Vagina (tissue), 2 donors: ENCODE results near the gene TMEM61. TPM values are rescaled to one million over a fixed set of nuclear protein-coding genes. Genes with fewer than 3 reads are reported as not detected.
A peak's percentile ranks its signal among the peaks of the same experiment; 100 is the strongest.

Experiments
- DNase-seq, 2 donors: peaks; one replicate each; pipeline ENCODE4 v3.0.0-alpha.2; 2017; ENCODE audit errors: extremely low spot score in 2 of 2
- H3K27ac ChIP-seq: fragments of 200-600 bp; sonication (generic); one replicate; pipeline ENCODE4 v1.5.1; 2019
- H3K27me3 ChIP-seq: fragments of 200-600 bp; sonication (generic); one replicate; pipeline ENCODE4 v1.5.1; 2019
- H3K36me3 ChIP-seq, 2 donors: fragments of 200-600 bp; sonication (generic); one replicate each; pipeline ENCODE4 v1.5.1; 2017 to 2019
- H3K4me1 ChIP-seq: fragments of 200-600 bp; sonication (generic); one replicate; pipeline ENCODE4 v1.5.1; 2019
- H3K4me3 ChIP-seq, 2 donors: fragments of 200-600 bp; sonication (generic); 1 replicate in 1 of 2; 2 replicates in 1 of 2; pipeline ENCODE4 v1.5.1; 2016 to 2019
- H3K9me3 ChIP-seq: fragments of 200-600 bp; sonication (generic); one replicate; pipeline ENCODE4 v1.5.1; 2019
- CTCF ChIP-seq, 3 experiments: fragments of 450-650 bp in 2 of 3; fragments of 200-600 bp in 1 of 3; sonication (generic) in 1 of 3; IDR thresholded peaks; one replicate each; pipeline ENCODE4 v1.5.1; 2017 to 2019; ENCODE audit warnings: antibody characterized with exemption in 3 of 3, mild to moderate bottlenecking in 2 of 3, moderate library complexity in 2 of 3
- POLR2A ChIP-seq, 2 donors: fragments of 450-650 bp; IDR thresholded peaks; one replicate each; pipeline ENCODE4 v1.6.1; 2017; ENCODE audit warnings: antibody characterized with exemption in 2 of 2, mild to moderate bottlenecking in 2 of 2, moderate library complexity in 2 of 2
- POLR2AphosphoS5 ChIP-seq, 2 donors: sonication (generic); formaldehyde crosslinking; IDR thresholded peaks; one replicate each; pipeline ENCODE4 v1.9.0; 2017; ENCODE audit warnings: antibody characterized with exemption in 2 of 2, mild to moderate bottlenecking in 2 of 2, low read depth in 1 of 2; ENCODE audit not compliant: insufficient read depth in 1 of 2
- intact Hi-C: fragments of 100-400 bp; cut with DNase I; formaldehyde crosslinking; loops from one replicate; pipeline ENCODE4 v1.15.1; 2023
- total RNA-seq: library from RNA; depleted of rRNA; stranded (reverse); fragments of >200 nt; gene quantifications from one replicate; pipeline ENCODE4 v1.2.3, GENCODE V29; 2016

Gene TMEM61
- total RNA-seq, 1 donor from 2014 or later: 3.4 TPM

GRCh38 chr1:54975356-54976108 is 4.9 kb upstream of the TMEM61 start:
- Histone ChIP-seq H3K9me3 (no peaks in the 10 kb centered on the region), H3K27ac (no peak overlapping the region), H3K27me3 (no peaks in the 10 kb centered on the region), H3K4me1 (no peaks in the 10 kb centered on the region), H3K36me3 (no peaks in the 10 kb centered on the region), H3K4me3 (no peak overlapping the region)
- intact Hi-C loops: no loop called here
- no peak for DNase-seq
- TF ChIP-seq POLR2AphosphoS5 (IDR thresholded peaks at IDR 0.05; ENCODE audit: insufficient read depth in 1 of 2, low read depth in 1 of 2) (no peak), POLR2A (IDR thresholded peaks at IDR 0.05) (no peak), CTCF (IDR thresholded peaks at IDR 0.05) (no peak)

DNA sequence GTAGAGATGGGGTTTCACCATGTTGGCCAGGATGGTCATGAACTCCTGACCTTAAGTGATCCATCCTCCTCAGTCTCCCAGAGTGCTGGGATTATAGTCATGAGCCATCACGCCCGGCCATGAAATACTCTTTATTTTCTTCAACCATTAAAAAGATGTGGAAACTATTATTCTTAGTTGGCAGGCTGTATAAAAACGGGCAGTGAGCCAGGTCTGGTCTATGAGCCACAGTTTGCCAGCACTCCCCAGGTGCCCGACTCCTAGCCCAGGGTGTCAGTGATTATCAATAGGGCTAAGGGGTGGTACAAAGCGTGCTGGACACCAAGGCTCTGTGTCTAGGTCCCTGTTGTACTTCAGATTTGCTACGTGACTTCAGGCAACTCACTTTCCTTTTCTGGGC is 3.7 kb upstream of the TMEM61 start:
- Histone ChIP-seq H3K27me3 (no peaks in the 10 kb centered on the region), H3K4me3 (no peak overlapping the region), H3K27ac (no peak overlapping the region), H3K9me3 (no peaks in the 10 kb centered on the region), H3K36me3 (no peaks in the 10 kb centered on the region), H3K4me1 (no peaks in the 10 kb centered on the region)
- intact Hi-C loops: no loop called here
- no peak for DNase-seq
- TF ChIP-seq CTCF (IDR thresholded peaks at IDR 0.05) (no peak), POLR2A (IDR thresholded peaks at IDR 0.05) (no peak), POLR2AphosphoS5 (IDR thresholded peaks at IDR 0.05; ENCODE audit: insufficient read depth in 1 of 2, low read depth in 1 of 2) (no peak)

DNA sequence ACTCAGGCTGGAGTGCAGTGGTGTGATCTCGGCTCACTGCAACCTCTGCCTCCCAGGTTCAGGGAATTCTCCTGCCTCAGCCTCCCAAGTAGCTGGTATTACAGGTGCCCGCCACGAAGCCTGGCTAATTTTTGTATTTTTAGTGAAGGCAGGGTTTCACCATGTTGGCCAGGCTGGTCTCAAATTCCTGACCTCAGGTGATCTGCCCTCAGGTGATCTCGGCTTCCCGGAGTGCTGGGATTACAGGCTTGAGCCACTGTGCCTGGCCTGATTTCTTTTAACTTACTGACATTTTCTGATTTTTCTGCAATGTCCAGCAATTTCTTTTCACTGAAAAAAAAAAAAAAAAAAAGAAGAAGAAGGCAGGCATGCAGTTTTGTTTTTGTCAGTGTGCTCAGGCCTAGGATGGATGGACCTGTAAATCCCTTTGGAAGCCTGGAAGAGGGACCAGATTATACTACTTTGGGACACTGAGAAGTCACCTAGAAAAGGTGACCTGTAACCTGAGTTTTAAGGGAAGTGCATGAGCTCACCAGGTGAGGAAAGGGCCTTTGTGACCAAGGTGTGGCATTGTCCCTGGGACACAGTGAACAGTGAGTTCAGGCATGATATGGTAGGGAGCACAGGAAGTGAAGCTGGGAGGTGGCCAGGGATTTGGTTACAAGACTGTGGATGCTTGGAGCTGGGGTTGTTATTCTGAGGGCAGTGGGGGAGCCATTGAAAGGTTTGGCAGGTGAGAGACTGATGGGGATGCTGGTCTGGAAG is 2.7 kb upstream of the TMEM61 start:
- Histone ChIP-seq H3K27ac (no peak overlapping the region), H3K27me3 (no peaks in the 10 kb centered on the region), H3K36me3 (no peaks in the 10 kb centered on the region), H3K4me3 (no peak overlapping the region), H3K9me3 (no peaks in the 10 kb centered on the region), H3K4me1 (no peaks in the 10 kb centered on the region)
- DNase-seq: no peak
- intact Hi-C loops: no loop called here
- TF ChIP-seq POLR2A (IDR thresholded peaks at IDR 0.05) (no peak), POLR2AphosphoS5 (IDR thresholded peaks at IDR 0.05; ENCODE audit: insufficient read depth in 1 of 2, low read depth in 1 of 2) (no peak), CTCF (IDR thresholded peaks at IDR 0.05) (no peak)

DNA sequence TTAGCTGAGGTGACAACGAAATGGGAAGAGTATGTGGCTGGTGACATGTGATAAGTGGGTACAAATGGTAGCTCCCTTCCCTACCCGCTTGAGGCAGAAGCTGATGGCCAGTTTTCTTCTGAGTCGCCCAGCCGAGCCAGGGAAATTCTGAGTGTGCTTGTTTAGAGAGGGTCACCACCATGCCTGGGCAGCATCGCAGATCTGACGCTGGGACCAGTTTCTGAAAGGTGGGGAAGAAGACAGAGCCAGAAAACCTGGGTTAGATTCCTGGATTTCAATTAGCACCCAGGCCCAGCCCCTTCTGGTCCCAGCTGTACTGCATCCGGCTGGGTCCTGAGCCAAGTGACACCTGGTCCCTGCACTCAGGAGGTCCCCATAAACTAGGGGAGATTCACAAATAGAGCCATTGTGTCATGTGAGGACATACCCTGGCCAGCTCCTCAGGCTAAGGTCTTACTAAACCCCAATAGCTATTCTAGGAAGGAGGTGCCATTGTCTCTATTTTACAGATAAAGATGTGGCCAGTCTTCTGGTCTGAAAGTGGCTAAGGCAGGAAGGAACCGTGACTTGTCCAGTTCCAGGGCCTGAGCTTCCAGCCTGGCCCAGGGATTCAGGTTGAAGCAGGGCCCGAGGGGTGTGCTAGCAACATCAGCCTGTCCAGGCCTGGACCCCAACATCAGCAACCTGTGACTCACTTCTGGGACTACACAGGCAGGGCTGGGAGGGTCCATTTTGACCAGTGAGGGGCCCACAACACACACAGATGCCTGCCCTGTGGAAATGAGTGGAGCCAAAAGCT is 1.7 kb upstream of the TMEM61 start:
- no peaks in the 10 kb centered on the region for H3K4me1 ChIP-seq
- H3K27ac ChIP-seq: no peak overlapping the region
- DNase-seq: no peak
- H3K36me3 ChIP-seq: no peaks in the 10 kb centered on the region
- no peaks in the 10 kb centered on the region for H3K27me3 ChIP-seq
- no peak overlapping the region for H3K4me3 ChIP-seq
- intact Hi-C loops: no loop called here
- H3K9me3 ChIP-seq: no peaks in the 10 kb centered on the region
- TF ChIP-seq POLR2AphosphoS5 (IDR thresholded peaks at IDR 0.05; ENCODE audit: insufficient read depth in 1 of 2, low read depth in 1 of 2) (no peak), POLR2A (IDR thresholded peaks at IDR 0.05) (peak in 1 of 2 donors; percentile 10), CTCF (IDR thresholded peaks at IDR 0.05) (no peak)
